GM12872 (cell line): Measurements from ENCODE around the gene PRKN.

ENCODE experiments used
- CTCF ChIP-seq: IDR thresholded peaks from 3 replicates; pipeline ENCODE4 v1.5.1; 2011; ENCODE audit warnings: low read depth, mild to moderate bottlenecking, low read length, moderate library complexity; ENCODE audit not compliant: insufficient read depth

Gene PRKN

DNA sequence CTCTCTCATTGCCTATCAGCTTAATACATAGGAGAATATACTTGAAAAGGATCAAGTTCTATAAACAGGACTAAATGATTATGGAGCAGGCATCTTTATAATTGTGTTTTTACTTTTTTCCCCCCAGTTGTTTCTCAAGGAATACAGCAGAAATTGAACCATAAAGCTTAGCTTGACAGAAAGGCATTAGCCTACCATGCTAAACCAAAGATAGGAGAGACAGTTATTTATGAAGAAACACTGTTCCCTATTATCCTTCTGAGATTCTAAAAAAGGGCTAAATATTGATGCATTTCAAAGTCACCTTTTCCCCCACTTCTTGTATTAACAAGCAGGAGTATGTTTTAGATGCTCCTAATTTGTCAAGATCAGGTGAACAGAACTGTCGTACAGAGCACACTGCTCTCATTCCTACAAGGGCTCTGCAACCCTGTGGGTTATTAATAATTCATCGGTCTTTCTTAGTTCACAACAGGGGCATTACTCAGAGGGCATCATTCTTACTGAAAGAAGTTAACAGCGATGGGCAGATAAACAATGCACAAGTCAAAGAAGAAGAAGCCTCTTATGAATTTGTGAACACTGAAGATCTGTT is 38.7 kb downstream of the PRKN start:
- no peak for TF ChIP-seq CTCF

- TF ChIP-seq CTCF: no peak
Observed at GRCh38 chr6:162685586-162685985, 42.0 kb downstream of the PRKN start.

- TF ChIP-seq CTCF: no peak
Observed at GRCh38 chr6:162684961-162685360, 42.6 kb downstream of the PRKN start.

DNA sequence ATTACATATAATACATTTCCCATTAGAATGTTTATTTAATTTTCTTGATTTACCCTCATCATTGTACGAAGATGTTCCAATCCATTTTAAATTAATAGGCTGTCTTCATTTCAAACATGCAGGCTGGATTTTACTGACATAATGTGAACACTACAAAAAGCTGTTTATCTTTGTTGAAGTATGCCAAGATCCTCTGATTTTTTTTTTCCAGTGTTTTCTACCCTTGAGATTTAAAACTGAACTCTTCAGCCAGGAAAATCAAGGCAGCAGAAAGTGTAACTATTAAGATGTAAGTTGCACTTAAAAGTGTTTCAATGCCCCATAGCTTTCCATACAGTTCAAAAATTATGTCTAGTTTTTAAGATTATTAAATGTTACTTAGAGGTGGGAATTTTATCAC is 43.5 kb downstream of the PRKN start:
- TF ChIP-seq CTCF: no peak

DNA sequence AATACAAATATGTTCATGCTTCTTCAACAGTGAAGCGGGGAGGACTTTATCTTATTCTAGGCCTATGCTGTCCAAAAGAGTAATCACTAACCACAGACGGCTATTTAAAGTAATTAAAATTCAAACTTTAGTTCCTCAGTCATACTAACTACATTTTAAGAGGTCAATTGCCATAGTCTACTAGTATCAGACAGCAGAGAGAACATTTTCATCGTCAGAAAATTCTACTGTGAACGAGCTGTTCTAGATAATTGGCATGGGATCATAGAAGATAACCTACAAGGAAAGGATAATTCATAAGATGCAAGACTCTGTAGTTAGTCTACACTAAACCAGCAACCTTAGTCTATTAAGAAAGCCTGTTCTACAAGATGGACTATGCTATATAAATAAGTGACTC is 44.4 kb downstream of the PRKN start:
- TF ChIP-seq CTCF: no peak

DNA sequence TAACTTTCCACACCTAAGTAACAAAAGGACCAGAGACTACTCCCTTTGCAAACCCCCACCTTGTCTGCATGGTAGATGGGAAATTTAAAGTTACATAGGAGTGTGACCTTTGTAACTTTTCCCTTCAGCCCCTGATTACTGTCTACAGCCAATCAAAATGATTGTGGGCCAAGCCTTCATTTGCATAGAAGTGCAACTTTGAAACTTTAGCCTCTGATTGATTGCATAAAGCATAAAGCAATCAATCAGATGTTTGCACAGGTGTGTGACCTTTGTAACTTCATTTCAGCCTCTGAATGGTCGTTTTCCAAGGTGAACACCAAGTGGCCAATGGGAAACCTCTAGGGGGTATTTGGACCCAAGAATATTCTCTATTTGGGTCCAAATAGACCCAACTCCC is 46.1 kb downstream of the PRKN start:
- no peak for TF ChIP-seq CTCF

GRCh38 chr6:162680871-162681270 is 46.7 kb downstream of the PRKN start:
- no peak for TF ChIP-seq CTCF
